OCI-LY3 (cell line): ENCODE results near the gene OSER1.
A peak's percentile ranks its signal among the peaks of the same experiment; 100 is the strongest.

ENCODE experiments used
- H2AFZ ChIP-seq: fragments of 200-600, 300-600 bp; shearing (Covaris generic); 2 replicates; pipeline ENCODE4 v1.6.0; 2014; ENCODE audit warnings: antibody characterized with exemption, low read depth, low read length
- H3K27ac ChIP-seq: fragments of 200-600, 300-600 bp; sonication (generic); 2 replicates; pipeline ENCODE4 v1.5.1; 2014; ENCODE audit warnings: mild to moderate bottlenecking, low read length, moderate library complexity, mixed read lengths
- H3K27me3 ChIP-seq: fragments of 200-600, 300-600 bp; sonication (generic); 2 replicates; pipeline ENCODE4 v1.6.1; 2014; ENCODE audit warnings: low read depth, low read length, mixed read lengths
- H3K36me3 ChIP-seq: fragments of 200-600, 300-600 bp; sonication (generic); replicated peaks from 2 replicates; pipeline ENCODE3; 2014; ENCODE audit warnings: low read depth, low read length, mixed read lengths
- H3K4me1 ChIP-seq: fragments of 300-600, 200-600 bp; sonication (generic); 2 replicates; pipeline ENCODE4 v1.6.1; 2014; ENCODE audit warnings: low read length, mixed read lengths
- H3K4me2 ChIP-seq: fragments of 200-600, 300-600 bp; sonication (generic); 2 replicates; pipeline ENCODE4 v1.6.1; 2014; ENCODE audit warnings: low read length, mixed read lengths
- H3K4me3 ChIP-seq: fragments of 300-600, 200-600 bp; sonication (generic); 2 replicates; pipeline ENCODE4 v1.5.1; 2014; ENCODE audit warnings: antibody characterized with exemption, mild to moderate bottlenecking, low read length, moderate library complexity
- H3K79me2 ChIP-seq: fragments of 300-600, 200-600 bp; shearing (Covaris generic); 2 replicates; pipeline ENCODE4 v1.6.1; 2014; ENCODE audit warnings: mild to moderate bottlenecking, low read length, mixed read lengths
- H3K9ac ChIP-seq: fragments of 300-600, 200-600 bp; shearing (Covaris generic); 2 replicates; pipeline ENCODE4 v1.6.0; 2014; ENCODE audit warnings: mild to moderate bottlenecking, low read length, moderate library complexity
- H3K9me3 ChIP-seq: fragments of 200-600, 300-600 bp; shearing (Covaris generic); 2 replicates; pipeline ENCODE4 v1.6.1; 2014; ENCODE audit warnings: low read length, mixed read lengths; ENCODE audit not compliant: insufficient read depth
- H4K20me1 ChIP-seq: fragments of 200-600, 300-600 bp; sonication (generic); 2 replicates; pipeline ENCODE4 v1.6.1; 2016; ENCODE audit warnings: low read length, mixed read lengths; ENCODE audit not compliant: insufficient read depth
- EZH2phosphoT487 ChIP-seq: fragments of 200-600 bp; shearing (Covaris generic); IDR thresholded peaks from 2 replicates; pipeline ENCODE4 v1.6.1; 2018; ENCODE audit warnings: antibody characterized with exemption, mixed run types, low read depth
- TF ChIP-seq, protein P1 (sequence below): fragments of 200-600, 300-600 bp; sonication (generic); IDR thresholded peaks from 2 replicates; pipeline ENCODE4 v1.5.1; 2014; ENCODE audit warnings: antibody characterized with exemption, low read length, low read depth

The OSER1 gene

GRCh38 chr20:44188752-44189151, 21.8 kb downstream of the OSER1 start:
- peaks cover 7% of the 10 kb centered on the region; the same call in 1 of the 2 replicates for H3K4me1 ChIP-seq
- H3K27me3 ChIP-seq: peaks cover 29% of the 10 kb centered on the region
- no peaks in the 10 kb centered on the region for H3K79me2 ChIP-seq
- H3K27ac ChIP-seq: no peak overlapping the region
- no peaks in the 10 kb centered on the region for H3K9me3 ChIP-seq
- no peaks in the 10 kb centered on the region for H4K20me1 ChIP-seq
- no peak overlapping the region for H3K9ac ChIP-seq
- TF ChIP-seq, protein P1, sequence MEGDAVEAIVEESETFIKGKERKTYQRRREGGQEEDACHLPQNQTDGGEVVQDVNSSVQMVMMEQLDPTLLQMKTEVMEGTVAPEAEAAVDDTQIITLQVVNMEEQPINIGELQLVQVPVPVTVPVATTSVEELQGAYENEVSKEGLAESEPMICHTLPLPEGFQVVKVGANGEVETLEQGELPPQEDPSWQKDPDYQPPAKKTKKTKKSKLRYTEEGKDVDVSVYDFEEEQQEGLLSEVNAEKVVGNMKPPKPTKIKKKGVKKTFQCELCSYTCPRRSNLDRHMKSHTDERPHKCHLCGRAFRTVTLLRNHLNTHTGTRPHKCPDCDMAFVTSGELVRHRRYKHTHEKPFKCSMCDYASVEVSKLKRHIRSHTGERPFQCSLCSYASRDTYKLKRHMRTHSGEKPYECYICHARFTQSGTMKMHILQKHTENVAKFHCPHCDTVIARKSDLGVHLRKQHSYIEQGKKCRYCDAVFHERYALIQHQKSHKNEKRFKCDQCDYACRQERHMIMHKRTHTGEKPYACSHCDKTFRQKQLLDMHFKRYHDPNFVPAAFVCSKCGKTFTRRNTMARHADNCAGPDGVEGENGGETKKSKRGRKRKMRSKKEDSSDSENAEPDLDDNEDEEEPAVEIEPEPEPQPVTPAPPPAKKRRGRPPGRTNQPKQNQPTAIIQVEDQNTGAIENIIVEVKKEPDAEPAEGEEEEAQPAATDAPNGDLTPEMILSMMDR: no peak
- TF ChIP-seq EZH2phosphoT487: no peak
- H3K4me2 ChIP-seq: no peak overlapping the region
- H2AFZ ChIP-seq: no peak overlapping the region
- no peaks in the 10 kb centered on the region for H3K36me3 ChIP-seq
- H3K4me3 ChIP-seq: no peak overlapping the region

- H3K4me1 ChIP-seq: peaks cover 7% of the 10 kb centered on the region; the same call in 1 of the 2 replicates
- H3K27me3 ChIP-seq: peaks cover 29% of the 10 kb centered on the region
- peak overlapping the region; percentile 22; the same call in 1 of the 2 replicates for H3K4me3 ChIP-seq
- no peaks in the 10 kb centered on the region for H4K20me1 ChIP-seq
- no peaks in the 10 kb centered on the region for H3K9me3 ChIP-seq
- H3K4me2 ChIP-seq: peak overlapping the region; percentile 11
- H3K9ac ChIP-seq: no peak overlapping the region
- no peak overlapping the region for H3K27ac ChIP-seq
- no peaks in the 10 kb centered on the region for H3K79me2 ChIP-seq
- TF ChIP-seq EZH2phosphoT487: no peak
- TF ChIP-seq, protein P1: no peak
- no peak overlapping the region for H2AFZ ChIP-seq
- no peaks in the 10 kb centered on the region for H3K36me3 ChIP-seq
Observed at GRCh38 chr20:44187772-44188709, 22.5 kb downstream of the OSER1 start.

GRCh38 chr20:44187054-44187771, 23.4 kb downstream of the OSER1 start, which contains the start of gene JPH2:
JPH2 (minus strand) TSS chr20:44187188; CDS start chr20:44186705, 483 bp downstream.
- H4K20me1 ChIP-seq: no peaks in the 10 kb centered on the region
- H3K4me1 ChIP-seq: peaks cover 7% of the 10 kb centered on the region; the same call in 1 of the 2 replicates
- no peaks in the 10 kb centered on the region for H3K36me3 ChIP-seq
- no peak within 1 kb of the TSS for H3K27ac ChIP-seq
- H3K79me2 ChIP-seq: no peaks in the 10 kb centered on the region
- no peak within 1 kb of the TSS for H2AFZ ChIP-seq
- no peaks in the 10 kb centered on the region for H3K9me3 ChIP-seq
- peak within 1 kb of the TSS; percentile 22; the same call in 1 of the 2 replicates for H3K4me3 ChIP-seq
- H3K4me2 ChIP-seq: peak within 1 kb of the TSS; percentile 11
- TF ChIP-seq EZH2phosphoT487: no peak
- peaks cover 29% of the 10 kb centered on the region for H3K27me3 ChIP-seq
- no peak within 1 kb of the TSS for H3K9ac ChIP-seq

DNA sequence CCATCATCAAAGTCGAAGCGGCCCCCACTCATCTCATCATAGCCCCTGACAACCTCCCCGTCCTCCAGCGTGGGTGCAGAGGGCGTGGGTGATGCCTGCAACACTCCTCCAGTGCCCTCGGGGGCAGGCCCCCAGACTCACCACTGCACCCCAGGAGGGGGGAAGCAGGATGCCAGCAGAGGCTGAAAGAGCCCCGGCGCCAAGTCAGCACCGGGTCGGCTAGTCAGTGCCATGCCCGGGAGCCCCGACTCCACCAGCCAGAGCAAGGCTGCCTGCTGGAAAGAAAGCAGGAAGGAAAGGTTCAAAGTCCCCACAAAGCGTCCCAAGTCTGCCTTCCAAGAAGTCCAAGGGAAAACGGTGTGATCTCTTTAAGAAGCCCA, 23.9 kb downstream of the OSER1 start:
- no peak overlapping the region for H3K4me2 ChIP-seq
- H2AFZ ChIP-seq: no peak overlapping the region
- H3K36me3 ChIP-seq: no peaks in the 10 kb centered on the region
- no peaks in the 10 kb centered on the region for H3K79me2 ChIP-seq
- H3K27ac ChIP-seq: no peak overlapping the region
- no peak overlapping the region for H3K9ac ChIP-seq
- no peak overlapping the region for H3K4me3 ChIP-seq
- no peaks in the 10 kb centered on the region for H3K9me3 ChIP-seq
- H4K20me1 ChIP-seq: no peaks in the 10 kb centered on the region
- peaks cover 31% of the 10 kb centered on the region for H3K27me3 ChIP-seq
- TF ChIP-seq, protein P1: no peak
- no peak for TF ChIP-seq EZH2phosphoT487
- H3K4me1 ChIP-seq: peaks cover 7% of the 10 kb centered on the region; the same call in 1 of the 2 replicates
